H1 (cell line): ENCODE measurements around the gene CAPNS1. TPM values are rescaled to one million over a fixed set of nuclear protein-coding genes. Genes with fewer than 3 reads are reported as not detected.
A peak's percentile ranks its signal among the peaks of the same experiment; 100 is the strongest.

Source experiments
- BRCA1 ChIP-seq: IDR thresholded peaks from 2 replicates; pipeline ENCODE4 v1.6.1; 2012; ENCODE audit warnings: low read depth, low read length, improper control_type of control experiment
- CREB1 ChIP-seq: IDR thresholded peaks from 2 replicates; pipeline ENCODE4 v1.6.1; 2012; ENCODE audit warnings: inconsistent platforms
- CTBP2 ChIP-seq: IDR thresholded peaks from 2 replicates; pipeline ENCODE4 v1.7.0; 2011; ENCODE audit warnings: borderline replicate concordance, mild to moderate bottlenecking, moderate library complexity, mixed read lengths, low read length; ENCODE audit not compliant: insufficient read depth, insufficient read length
- CTCF ChIP-seq, 3 experiments: IDR thresholded peaks; 1 replicate in 2 of 3; 2 replicates in 1 of 3; pipeline versions ENCODE4 v1.5.1 to v1.6.1; 2011; ENCODE audit warnings: low read length in 3 of 3, mild to moderate bottlenecking in 3 of 3, inconsistent platforms in 2 of 3, low read depth in 1 of 3, moderate library complexity in 1 of 3; ENCODE audit not compliant: insufficient read depth in 1 of 3; ENCODE audit errors: control extremely low read depth in 1 of 3
- RAD21 ChIP-seq, 2 experiments: IDR thresholded peaks in 1 of 2; conservative IDR thresholded peaks in 1 of 2; 2 replicates each; pipeline ENCODE4 v1.6.1; 2011; ENCODE audit warnings: low read depth in 2 of 2, low read length in 2 of 2, improper control_type of control experiment in 1 of 2, inconsistent platforms in 1 of 2, mild to moderate bottlenecking in 1 of 2, moderate library complexity in 1 of 2
- YY1 ChIP-seq: IDR thresholded peaks from 2 replicates; pipeline ENCODE4 v1.6.1; 2011; ENCODE audit warnings: low read depth, mild to moderate bottlenecking, low read length
- polyA plus RNA-seq, 7 experiments: library from polyadenylated mRNA; depleted of rRNA in 3 of 7; stranded (reverse) in 5 of 7; unstranded in 2 of 7; fragments of >200 nt in 5 of 7; fragments of 200-250 nt in 2 of 7; gene quantifications; 1 replicate in 5 of 7; 2 replicates in 1 of 7; 4 replicates in 1 of 7; pipeline versions ENCODE4 v1.2.1 to v1.2.3, GENCODE V29; 2011 to 2013; ENCODE audit warnings: missing spikeins in 2 of 7, mixed read lengths in 2 of 7
- total RNA-seq: library from RNA; stranded (reverse); fragmentation: NEBNext Ultra II Directional; extraction: Animal tissue kit (Norgen Biotek cat#: 25700); gene quantifications from 2 replicates; pipeline ENCODE4 v1.2.1, GENCODE V29; 2021
- TF ChIP-seq, protein P1 (sequence below): fragments of 300-600 bp; sonication (generic); IDR thresholded peaks from 2 replicates; pipeline ENCODE4 v1.7.1; 2012; ENCODE audit warnings: low read length, moderate library complexity, mild to moderate bottlenecking, inconsistent platforms; ENCODE audit not compliant: insufficient replicate concordance

The CAPNS1 gene
- total and polyA plus RNA-seq, 2 of the 8 experiments (the other 6 are each of a cell fraction or from before 2014, with no cell fraction given) = 382 to 438 TPM

GRCh38 chr19:36139473-36140303, at the start of gene CAPNS1 (continued):
- TF ChIP-seq, protein P1, sequence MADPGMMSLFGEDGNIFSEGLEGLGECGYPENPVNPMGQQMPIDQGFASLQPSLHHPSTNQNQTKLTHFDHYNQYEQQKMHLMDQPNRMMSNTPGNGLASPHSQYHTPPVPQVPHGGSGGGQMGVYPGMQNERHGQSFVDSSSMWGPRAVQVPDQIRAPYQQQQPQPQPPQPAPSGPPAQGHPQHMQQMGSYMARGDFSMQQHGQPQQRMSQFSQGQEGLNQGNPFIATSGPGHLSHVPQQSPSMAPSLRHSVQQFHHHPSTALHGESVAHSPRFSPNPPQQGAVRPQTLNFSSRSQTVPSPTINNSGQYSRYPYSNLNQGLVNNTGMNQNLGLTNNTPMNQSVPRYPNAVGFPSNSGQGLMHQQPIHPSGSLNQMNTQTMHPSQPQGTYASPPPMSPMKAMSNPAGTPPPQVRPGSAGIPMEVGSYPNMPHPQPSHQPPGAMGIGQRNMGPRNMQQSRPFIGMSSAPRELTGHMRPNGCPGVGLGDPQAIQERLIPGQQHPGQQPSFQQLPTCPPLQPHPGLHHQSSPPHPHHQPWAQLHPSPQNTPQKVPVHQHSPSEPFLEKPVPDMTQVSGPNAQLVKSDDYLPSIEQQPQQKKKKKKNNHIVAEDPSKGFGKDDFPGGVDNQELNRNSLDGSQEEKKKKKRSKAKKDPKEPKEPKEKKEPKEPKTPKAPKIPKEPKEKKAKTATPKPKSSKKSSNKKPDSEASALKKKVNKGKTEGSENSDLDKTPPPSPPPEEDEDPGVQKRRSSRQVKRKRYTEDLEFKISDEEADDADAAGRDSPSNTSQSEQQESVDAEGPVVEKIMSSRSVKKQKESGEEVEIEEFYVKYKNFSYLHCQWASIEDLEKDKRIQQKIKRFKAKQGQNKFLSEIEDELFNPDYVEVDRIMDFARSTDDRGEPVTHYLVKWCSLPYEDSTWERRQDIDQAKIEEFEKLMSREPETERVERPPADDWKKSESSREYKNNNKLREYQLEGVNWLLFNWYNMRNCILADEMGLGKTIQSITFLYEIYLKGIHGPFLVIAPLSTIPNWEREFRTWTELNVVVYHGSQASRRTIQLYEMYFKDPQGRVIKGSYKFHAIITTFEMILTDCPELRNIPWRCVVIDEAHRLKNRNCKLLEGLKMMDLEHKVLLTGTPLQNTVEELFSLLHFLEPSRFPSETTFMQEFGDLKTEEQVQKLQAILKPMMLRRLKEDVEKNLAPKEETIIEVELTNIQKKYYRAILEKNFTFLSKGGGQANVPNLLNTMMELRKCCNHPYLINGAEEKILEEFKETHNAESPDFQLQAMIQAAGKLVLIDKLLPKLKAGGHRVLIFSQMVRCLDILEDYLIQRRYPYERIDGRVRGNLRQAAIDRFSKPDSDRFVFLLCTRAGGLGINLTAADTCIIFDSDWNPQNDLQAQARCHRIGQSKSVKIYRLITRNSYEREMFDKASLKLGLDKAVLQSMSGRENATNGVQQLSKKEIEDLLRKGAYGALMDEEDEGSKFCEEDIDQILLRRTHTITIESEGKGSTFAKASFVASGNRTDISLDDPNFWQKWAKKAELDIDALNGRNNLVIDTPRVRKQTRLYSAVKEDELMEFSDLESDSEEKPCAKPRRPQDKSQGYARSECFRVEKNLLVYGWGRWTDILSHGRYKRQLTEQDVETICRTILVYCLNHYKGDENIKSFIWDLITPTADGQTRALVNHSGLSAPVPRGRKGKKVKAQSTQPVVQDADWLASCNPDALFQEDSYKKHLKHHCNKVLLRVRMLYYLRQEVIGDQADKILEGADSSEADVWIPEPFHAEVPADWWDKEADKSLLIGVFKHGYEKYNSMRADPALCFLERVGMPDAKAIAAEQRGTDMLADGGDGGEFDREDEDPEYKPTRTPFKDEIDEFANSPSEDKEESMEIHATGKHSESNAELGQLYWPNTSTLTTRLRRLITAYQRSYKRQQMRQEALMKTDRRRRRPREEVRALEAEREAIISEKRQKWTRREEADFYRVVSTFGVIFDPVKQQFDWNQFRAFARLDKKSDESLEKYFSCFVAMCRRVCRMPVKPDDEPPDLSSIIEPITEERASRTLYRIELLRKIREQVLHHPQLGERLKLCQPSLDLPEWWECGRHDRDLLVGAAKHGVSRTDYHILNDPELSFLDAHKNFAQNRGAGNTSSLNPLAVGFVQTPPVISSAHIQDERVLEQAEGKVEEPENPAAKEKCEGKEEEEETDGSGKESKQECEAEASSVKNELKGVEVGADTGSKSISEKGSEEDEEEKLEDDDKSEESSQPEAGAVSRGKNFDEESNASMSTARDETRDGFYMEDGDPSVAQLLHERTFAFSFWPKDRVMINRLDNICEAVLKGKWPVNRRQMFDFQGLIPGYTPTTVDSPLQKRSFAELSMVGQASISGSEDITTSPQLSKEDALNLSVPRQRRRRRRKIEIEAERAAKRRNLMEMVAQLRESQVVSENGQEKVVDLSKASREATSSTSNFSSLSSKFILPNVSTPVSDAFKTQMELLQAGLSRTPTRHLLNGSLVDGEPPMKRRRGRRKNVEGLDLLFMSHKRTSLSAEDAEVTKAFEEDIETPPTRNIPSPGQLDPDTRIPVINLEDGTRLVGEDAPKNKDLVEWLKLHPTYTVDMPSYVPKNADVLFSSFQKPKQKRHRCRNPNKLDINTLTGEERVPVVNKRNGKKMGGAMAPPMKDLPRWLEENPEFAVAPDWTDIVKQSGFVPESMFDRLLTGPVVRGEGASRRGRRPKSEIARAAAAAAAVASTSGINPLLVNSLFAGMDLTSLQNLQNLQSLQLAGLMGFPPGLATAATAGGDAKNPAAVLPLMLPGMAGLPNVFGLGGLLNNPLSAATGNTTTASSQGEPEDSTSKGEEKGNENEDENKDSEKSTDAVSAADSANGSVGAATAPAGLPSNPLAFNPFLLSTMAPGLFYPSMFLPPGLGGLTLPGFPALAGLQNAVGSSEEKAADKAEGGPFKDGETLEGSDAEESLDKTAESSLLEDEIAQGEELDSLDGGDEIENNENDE = no peak
- TF ChIP-seq CTCF (IDR thresholded peaks at IDR 0.05; ENCODE audit: control extremely low read depth in 1 of 3, insufficient read depth in 1 of 3, low read depth in 1 of 3, low read length in 3 of 3) = peak in 2 of 3 experiments; percentile 4 to 14; a peak in 2 of 4 replicates
- no peak for TF ChIP-seq YY1
- TF ChIP-seq RAD21 (IDR thresholded peaks at IDR 0.05 in 1 of 2, conservative IDR thresholded peaks at IDR 0.05 in 1 of 2; ENCODE audit: low read depth in 2 of 2, low read length in 2 of 2) = no peak
- TF ChIP-seq CTBP2 = no peak
- TF ChIP-seq CREB1 = peak; percentile 77
- no peak for TF ChIP-seq BRCA1
